ENCODE data around the gene CD46.

DNA sequence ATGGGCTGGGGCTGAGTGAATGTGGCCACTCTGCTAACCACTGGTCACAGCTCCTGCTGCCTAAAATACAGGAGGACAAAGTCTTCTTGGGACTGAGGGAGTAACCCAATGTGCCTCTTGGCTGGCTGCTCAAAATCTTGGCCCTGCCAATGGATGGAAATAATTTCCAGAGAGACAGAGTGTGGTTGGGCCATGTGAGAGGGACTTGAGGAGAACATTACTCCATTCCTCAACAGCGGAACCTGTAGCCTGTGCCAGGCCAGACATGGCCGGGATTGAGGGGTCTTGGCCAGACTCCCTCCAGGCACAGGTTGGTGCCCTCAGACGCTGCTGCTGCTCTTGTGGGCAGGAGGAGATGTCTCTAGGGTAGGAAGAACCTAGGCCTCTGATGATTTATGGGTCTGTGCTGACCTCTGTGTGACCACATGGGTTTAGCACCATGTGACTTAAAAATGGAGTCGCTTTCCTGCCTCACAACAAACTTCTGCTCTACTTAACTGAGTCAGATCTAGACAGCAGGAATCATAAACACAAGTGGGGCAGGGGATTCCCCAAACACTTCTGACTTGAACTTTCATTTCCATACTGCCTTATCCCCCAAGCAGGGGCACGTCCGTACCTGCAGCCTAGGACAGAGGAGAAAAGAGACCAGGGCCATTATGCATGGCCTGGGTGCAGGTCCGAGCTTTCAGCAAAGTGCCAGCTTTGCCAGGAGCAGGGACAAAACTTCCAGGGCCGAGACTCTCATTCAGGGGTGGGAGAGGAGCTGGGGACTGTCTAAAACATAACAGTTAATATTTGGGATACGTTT lies 79.9 kb downstream of the CD46 start:
- TF ChIP-seq TARDBP (IDR thresholded peaks at IDR 0.05) (no peak), ELF4 (IDR thresholded peaks at IDR 0.05) (no peak), FOXK2 (IDR thresholded peaks at IDR 0.05) (no peak), SP1 (IDR thresholded peaks at IDR 0.05) (no peak)
- TF ChIP-seq, protein P1, sequence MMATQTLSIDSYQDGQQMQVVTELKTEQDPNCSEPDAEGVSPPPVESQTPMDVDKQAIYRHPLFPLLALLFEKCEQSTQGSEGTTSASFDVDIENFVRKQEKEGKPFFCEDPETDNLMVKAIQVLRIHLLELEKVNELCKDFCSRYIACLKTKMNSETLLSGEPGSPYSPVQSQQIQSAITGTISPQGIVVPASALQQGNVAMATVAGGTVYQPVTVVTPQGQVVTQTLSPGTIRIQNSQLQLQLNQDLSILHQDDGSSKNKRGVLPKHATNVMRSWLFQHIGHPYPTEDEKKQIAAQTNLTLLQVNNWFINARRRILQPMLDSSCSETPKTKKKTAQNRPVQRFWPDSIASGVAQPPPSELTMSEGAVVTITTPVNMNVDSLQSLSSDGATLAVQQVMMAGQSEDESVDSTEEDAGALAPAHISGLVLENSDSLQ (IDR thresholded peaks at IDR 0.05), result no peak

All from HEK293T (cell line).